Measurements from ENCODE around the gene NOXO1.

DNA sequence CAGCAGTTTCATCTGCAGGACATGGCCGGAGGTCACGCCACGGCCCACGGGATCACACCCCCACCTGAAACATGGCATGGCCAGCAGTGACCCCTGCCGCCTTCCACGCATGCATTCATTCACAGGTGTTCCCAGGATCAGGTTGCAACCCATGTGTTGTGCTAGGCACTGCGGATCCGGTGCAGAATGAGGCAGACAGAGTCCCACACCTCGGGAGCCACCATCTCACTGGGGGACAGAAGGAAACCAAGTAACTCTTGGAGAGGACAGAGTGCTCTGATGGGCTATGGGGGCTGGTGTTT, 33.9 kb downstream of the NOXO1 start:
- TF ChIP-seq GATA2 (IDR thresholded peaks at IDR 0.05; ENCODE audit: low read depth, low read length) (no peak), GATA3 (IDR thresholded peaks at IDR 0.05; ENCODE audit: low read depth, low read length) (no peak)

Data from SH-SY5Y (cell line).